Right lobe of liver (tissue), 6 donors: ENCODE data around the gene CDH12. TPM values are rescaled to one million over a fixed set of nuclear protein-coding genes. Genes with fewer than 3 reads are reported as not detected.

Experiments
- ATAC-seq, 4 donors: fragments of 200-7000 bp; cut with Tn5 transposase; one replicate each; pipeline ENCODE4 v1.9.1; 2020; ENCODE audit warnings: mild to moderate bottlenecking in 4 of 4, moderate library complexity in 4 of 4
- DNase-seq, 3 donors: peaks; one replicate each; pipeline ENCODE4 v3.0.0-alpha.2; 2020
- H3K27ac ChIP-seq, 3 donors: fragments of 200-600 bp; one replicate each; pipeline ENCODE4 v1.8.0; 2022
- H3K27me3 ChIP-seq, 2 donors: fragments of 200-600 bp; one replicate each; pipeline ENCODE4 v1.8.0; 2022
- H3K36me3 ChIP-seq, 4 donors: fragments of 200-600 bp; sonication (generic) in 1 of 4; one replicate each; pipeline versions ENCODE4 v1.5.1 to v1.8.0; 2017 to 2022; ENCODE audit warnings: control low read depth in 1 of 4
- H3K4me1 ChIP-seq, 4 donors: fragments of 200-600 bp; sonication (generic) in 1 of 4; one replicate each; pipeline versions ENCODE4 v1.5.1 to v1.8.0; 2017 to 2022; ENCODE audit warnings: control low read depth in 1 of 4
- H3K4me3 ChIP-seq, 3 donors: fragments of 200-600 bp; one replicate each; pipeline ENCODE4 v1.8.0; 2022
- H3K9me3 ChIP-seq, 4 donors: fragments of 200-600 bp; sonication (generic) in 1 of 4; one replicate each; pipeline versions ENCODE4 v1.5.1 to v1.8.0; 2017 to 2022; ENCODE audit warnings: control low read depth in 1 of 4
- CTCF ChIP-seq, 4 donors: fragments of 200-600 bp in 3 of 4; fragments of 450-650 bp in 1 of 4; IDR thresholded peaks; one replicate each; pipeline versions ENCODE4 v1.5.1 to v1.8.0; 2016 to 2022; ENCODE audit warnings: antibody characterized with exemption in 4 of 4, mild to moderate bottlenecking in 2 of 4
- POLR2A ChIP-seq: fragments of 450-650 bp; IDR thresholded peaks from one replicate; pipeline ENCODE4 v1.6.1; 2017; ENCODE audit warnings: antibody characterized with exemption, mild to moderate bottlenecking
- WGBS: methylation state at CpG from one replicate; pipeline ENCODE4 v1.1.6; 2018; ENCODE audit warnings: low coverage, low lambda C conversion rate; ENCODE audit not compliant: insufficient coverage; ENCODE audit errors: missing lambda C conversion rate; 5-methylcytosine and 5-hydroxymethylcytosine counted together
- intact Hi-C, 2 donors: fragments of 100-400 bp; cut with DNase I; formaldehyde crosslinking; loops; one replicate each; pipeline versions ENCODE4 v1.11.2 to v1.14.1; 2022
- total RNA-seq, 6 experiments: library from RNA; depleted of rRNA in 2 of 6; stranded (reverse); fragments of >200 nt in 2 of 6; fragmentation: NEBNext Ultra II Directional in 3 of 6; extraction: Animal tissue kit (Norgen Biotek cat#: 25700) in 3 of 6; gene quantifications; one replicate each; pipeline versions ENCODE4 v1.1.0 to v1.2.4, GENCODE V29; 2016 to 2023
- donor health status: DM: no; HTN: yes; CAD: no.
- donor health status: DM: no; HTN: no; CAD: no.
- donor health status: DM: no; HTN: no; CAD: no.
- donor health status: DM: no; HTN: yes; CAD: no.
- donor health status: DM: no; HTN: yes; CAD: no.

Gene CDH12
- total RNA-seq, 6 experiments from 2014 or later, result 0.42 to 1.0 (median 0.77) TPM; not detected in 3

- WGBS, result 7% methylated on average over 8 of the region's 8 CpGs
- Histone ChIP-seq H3K4me1 (no peaks in the 10 kb centered on the region), H3K36me3 (no peaks in the 10 kb centered on the region), H3K27ac (no peak overlapping the region), H3K4me3 (no peak overlapping the region), H3K27me3 (no peaks in the 10 kb centered on the region), H3K9me3 (no peaks in the 10 kb centered on the region)
- intact Hi-C loops, result no loop called here
- peak; percentile 59 to 73 (median 66) for ATAC-seq
- TF ChIP-seq CTCF (IDR thresholded peaks at IDR 0.05) (peak; percentile 35 to 67 (median 64)), POLR2A (no peak)
- no peak for DNase-seq
Observed at GRCh38 chr5:21919414-21920022, 933.6 kb downstream of the CDH12 start.

DNA sequence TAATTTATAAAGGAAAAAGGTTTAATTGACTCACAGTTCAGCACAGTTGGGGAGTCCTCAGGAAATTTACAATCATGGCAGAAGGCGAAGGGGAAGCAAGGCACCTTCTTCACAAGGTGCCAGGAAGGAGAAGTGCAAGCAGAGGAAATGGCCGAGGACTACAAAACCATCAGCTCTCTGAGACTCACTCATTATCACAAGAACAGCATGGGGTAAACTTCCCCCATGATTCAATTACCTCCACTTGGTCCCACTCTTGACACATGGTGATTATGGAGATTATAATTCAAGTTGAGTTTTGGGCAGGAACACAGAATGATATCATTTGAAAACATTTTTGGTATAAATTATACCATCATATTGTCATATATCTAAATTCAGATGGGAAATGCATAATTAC lies 934.7 kb downstream of the CDH12 start:
- Histone ChIP-seq H3K27ac (no peak overlapping the region), H3K36me3 (no peaks in the 10 kb centered on the region), H3K9me3 (no peaks in the 10 kb centered on the region), H3K4me3 (no peak overlapping the region), H3K27me3 (no peaks in the 10 kb centered on the region), H3K4me1 (no peaks in the 10 kb centered on the region)
- no peak for TF ChIP-seq CTCF (IDR thresholded peaks at IDR 0.05)
- TF ChIP-seq POLR2A, result no peak
- DNase-seq (no peak), ATAC-seq (no peak)
- WGBS, result 15% methylated on average over 2 of the region's 2 CpGs
- intact Hi-C loops, result no loop called here

- TF ChIP-seq POLR2A, result no peak
- TF ChIP-seq CTCF (IDR thresholded peaks at IDR 0.05), result no peak
- Histone ChIP-seq H3K27me3 (no peaks in the 10 kb centered on the region), H3K36me3 (no peaks in the 10 kb centered on the region), H3K9me3 (no peaks in the 10 kb centered on the region), H3K27ac (no peak overlapping the region), H3K4me1 (no peaks in the 10 kb centered on the region), H3K4me3 (no peak overlapping the region)
- ATAC-seq (no peak), DNase-seq (no peak)
- intact Hi-C loops, result no loop called here
Observed at GRCh38 chr5:21910731-21911130, 942.4 kb downstream of the CDH12 start.

DNA sequence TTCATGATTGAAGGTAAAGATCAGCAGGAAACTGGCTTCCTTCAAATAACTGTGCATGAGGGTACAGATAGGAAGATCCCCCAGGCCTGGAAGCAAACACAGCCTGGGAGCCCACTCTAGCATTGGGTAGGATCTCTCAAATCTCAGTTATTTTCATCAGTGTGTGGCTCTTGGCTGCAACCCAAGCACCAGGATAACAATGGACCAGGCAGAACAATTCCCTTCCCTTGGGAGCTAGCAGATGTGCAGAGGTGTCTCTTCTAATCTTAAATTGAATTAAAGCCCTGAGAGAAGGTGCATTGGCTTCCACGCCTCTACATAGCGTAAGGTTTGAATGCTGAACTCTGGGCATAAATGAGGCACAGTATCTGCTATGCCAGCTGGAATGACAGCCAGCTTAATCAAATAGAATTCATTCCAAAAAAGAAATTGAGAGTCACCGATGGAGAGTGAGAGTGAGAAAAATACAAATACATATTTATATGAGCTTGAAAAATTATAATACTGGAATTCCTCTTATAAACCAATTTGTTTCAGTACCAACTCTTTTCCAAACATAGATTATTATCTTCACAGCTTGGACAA lies 957.3 kb downstream of the CDH12 start:
- no peak for ATAC-seq
- WGBS, result 49% methylated on average over 3 of the region's 3 CpGs
- Histone ChIP-seq H3K36me3 (no peaks in the 10 kb centered on the region), H3K4me1 (no peaks in the 10 kb centered on the region), H3K27me3 (no peaks in the 10 kb centered on the region), H3K4me3 (no peak overlapping the region), H3K9me3 (no peaks in the 10 kb centered on the region), H3K27ac (no peak overlapping the region)
- no peak for TF ChIP-seq CTCF (IDR thresholded peaks at IDR 0.05)
- no peak for TF ChIP-seq POLR2A
- no peak for DNase-seq
- intact Hi-C loops, result no loop called here
